ENCODE measurements around the gene RGCC. TPM values are rescaled to one million over a fixed set of nuclear protein-coding genes. Genes with fewer than 3 reads are reported as not detected.
"Not testable (repeated sequence)": the region's sequence is repeated elsewhere in the genome, so short reads cannot be mapped to it uniquely, and the experiment has no call there.

The RGCC gene
- total RNA-seq, result 100 to 1,000 TPM; 163 to 216 (median 185) TPM

DNA sequence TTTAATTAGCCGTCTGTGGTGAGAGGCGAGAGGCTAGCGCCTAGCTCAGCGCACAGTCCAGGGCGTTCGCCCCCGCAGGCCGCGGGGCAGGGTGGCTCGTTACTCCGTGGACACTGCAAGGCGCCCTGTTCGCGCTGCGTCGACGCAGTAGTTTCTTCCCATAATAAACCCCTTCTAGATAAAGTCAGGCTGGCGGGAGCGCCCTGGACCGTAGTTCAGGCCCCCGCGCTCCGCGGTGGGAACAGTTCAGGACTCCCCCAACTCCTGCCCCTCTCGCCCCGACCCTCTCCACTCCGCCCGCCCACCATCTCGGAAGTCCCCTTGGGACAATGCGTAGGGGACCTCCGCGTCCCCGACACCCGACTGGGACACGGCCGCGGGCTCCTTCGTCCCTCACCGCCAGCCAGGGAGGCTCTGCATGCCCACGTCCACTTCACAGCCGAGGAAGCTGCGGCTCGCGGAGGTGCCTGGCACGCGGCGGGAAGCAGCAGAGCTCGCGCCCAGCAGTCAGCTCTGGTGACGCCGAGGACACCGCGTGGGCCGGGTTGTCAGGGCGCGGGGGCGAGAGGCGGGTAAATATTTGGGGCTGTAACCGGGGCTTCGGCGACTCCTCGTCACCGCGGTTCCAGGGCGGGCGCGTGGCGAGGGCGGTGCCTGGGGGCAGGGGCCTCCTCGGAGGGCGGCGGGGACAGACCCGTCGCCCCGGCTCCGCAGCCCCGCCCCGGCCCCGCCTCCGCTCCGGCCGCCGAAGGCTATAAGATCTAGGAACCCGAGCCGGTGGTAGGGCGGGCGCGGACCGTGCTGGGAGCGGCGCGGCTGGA, at the start of gene RGCC:
TSS of gene RGCC (plus strand) at position 783 of the 821 bp plus-strand sequence. CDS start 158 bp downstream, outside the sequence.
- Mint-ChIP-seq H3K36me3 (ENCODE audit: insufficient read depth) (peaks cover 24% of the 10 kb centered on the region), H3K9me3 (peaks cover 8% of the 10 kb centered on the region), H3K4me1 (ENCODE audit: low read depth) (peaks cover 49% of the 10 kb centered on the region), H3K27me3 (ENCODE audit: low read depth) (peaks cover 3% of the 10 kb centered on the region), H3K4me3 (peak within 1 kb of the TSS; percentile 94)
- ATAC-seq, result peak; percentile 80 to 81
- peak; percentile 95 for DNase-seq

DNA sequence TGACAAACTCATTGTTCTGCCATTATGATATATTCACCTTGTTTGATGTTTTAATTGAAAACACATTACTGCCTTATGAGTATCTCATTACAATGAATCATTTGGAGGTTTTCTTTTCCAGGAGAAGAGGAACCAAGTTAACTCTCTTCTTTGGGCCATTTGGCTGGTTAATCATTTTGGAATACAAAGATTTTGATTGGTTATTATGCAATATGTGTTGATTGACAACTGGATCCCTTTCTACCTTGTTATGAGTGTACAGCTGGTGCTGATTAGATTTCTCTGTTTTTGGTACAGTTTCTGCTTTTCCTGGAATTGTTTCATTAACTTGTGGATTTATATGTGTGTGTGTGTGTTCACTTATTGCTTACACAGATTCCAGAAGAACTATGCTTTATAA, 49.2 kb upstream of the RGCC start:
- Mint-ChIP-seq H3K4me3 (no peak overlapping the region), H3K27me3 (ENCODE audit: low read depth) (no peaks in the 10 kb centered on the region), H3K9me3 (no peaks in the 10 kb centered on the region), H3K36me3 (ENCODE audit: insufficient read depth) (no peaks in the 10 kb centered on the region), H3K4me1 (ENCODE audit: low read depth) (no peaks in the 10 kb centered on the region)
- DNase-seq, result no peak
- no peak for ATAC-seq

GRCh38 chr13:41408746-41409145, 48.6 kb upstream of the RGCC start:
- Mint-ChIP-seq H3K36me3 (ENCODE audit: insufficient read depth) (no peaks in the 10 kb centered on the region), H3K4me3 (no peak overlapping the region), H3K9me3 (no peaks in the 10 kb centered on the region), H3K27me3 (ENCODE audit: low read depth) (no peaks in the 10 kb centered on the region), H3K4me1 (ENCODE audit: low read depth) (no peaks in the 10 kb centered on the region)
- DNase-seq (no peak), ATAC-seq (no peak)

DNA sequence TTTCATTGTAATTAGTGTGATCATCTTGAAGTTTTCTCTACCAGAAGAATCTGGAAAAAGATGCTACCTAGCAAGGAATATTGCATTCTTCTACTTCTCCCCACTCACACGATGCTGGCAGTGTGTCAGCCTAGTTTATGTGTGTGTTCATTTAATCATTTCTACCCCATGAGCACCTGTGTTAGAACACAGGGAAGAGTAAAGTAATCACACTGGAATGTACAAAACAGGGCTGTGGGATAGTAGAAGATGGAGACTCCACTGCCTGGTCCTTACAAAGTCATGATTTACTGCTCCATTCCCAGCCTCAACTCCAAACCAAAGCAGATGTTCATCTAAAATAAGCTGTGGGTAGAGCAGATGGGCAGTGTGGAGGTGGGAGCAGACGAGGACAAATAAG, 47.7 kb upstream of the RGCC start:
- no peak for ATAC-seq
- DNase-seq, result no peak
- Mint-ChIP-seq H3K36me3 (ENCODE audit: insufficient read depth) (no peaks in the 10 kb centered on the region), H3K9me3 (no peaks in the 10 kb centered on the region), H3K27me3 (ENCODE audit: low read depth) (no peaks in the 10 kb centered on the region), H3K4me3 (no peak overlapping the region), H3K4me1 (ENCODE audit: low read depth) (no peaks in the 10 kb centered on the region)

- DNase-seq (no peak), ATAC-seq (no peak)
- Mint-ChIP-seq H3K36me3 (ENCODE audit: insufficient read depth) (no peaks in the 10 kb centered on the region), H3K27me3 (ENCODE audit: low read depth) (no peaks in the 10 kb centered on the region), H3K4me3 (no peak overlapping the region), H3K4me1 (ENCODE audit: low read depth) (no peaks in the 10 kb centered on the region), H3K9me3 (no peaks in the 10 kb centered on the region)
Observed at GRCh38 chr13:41411060-41411459, 46.3 kb upstream of the RGCC start.

DNA sequence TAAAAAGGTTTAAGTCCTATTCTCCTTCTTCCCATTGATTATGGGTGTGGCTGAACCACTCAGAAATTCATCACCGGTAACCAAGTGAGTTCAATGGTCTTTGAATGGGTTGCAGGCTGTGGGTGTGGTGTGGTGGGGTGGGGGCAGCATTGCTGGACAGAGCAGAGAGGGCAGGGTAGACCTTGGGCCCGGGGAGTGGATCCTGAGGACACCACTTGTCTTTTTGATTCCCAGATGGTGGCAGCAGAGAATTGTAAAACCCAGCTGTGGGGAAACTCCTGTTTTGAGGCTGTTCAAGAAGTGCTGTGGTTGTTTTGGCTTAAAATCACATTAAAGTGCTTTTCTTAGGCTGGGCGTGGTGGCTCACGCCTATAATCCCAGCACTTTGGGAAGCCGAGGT, 45.8 kb upstream of the RGCC start:
- Mint-ChIP-seq H3K4me3 (no peak overlapping the region), H3K4me1 (ENCODE audit: low read depth) (no peaks in the 10 kb centered on the region), H3K36me3 (ENCODE audit: insufficient read depth) (no peaks in the 10 kb centered on the region), H3K9me3 (no peaks in the 10 kb centered on the region), H3K27me3 (ENCODE audit: low read depth) (no peaks in the 10 kb centered on the region)
- ATAC-seq (peak in 1 of 2 donors; percentile 46), DNase-seq (no peak)

GRCh38 chr13:41413872-41414271, 43.5 kb upstream of the RGCC start:
- ATAC-seq (no peak), DNase-seq (no peak)
- Mint-ChIP-seq H3K4me1 (ENCODE audit: low read depth) (no peaks in the 10 kb centered on the region), H3K9me3 (no peaks in the 10 kb centered on the region), H3K4me3 (no peak overlapping the region), H3K36me3 (ENCODE audit: insufficient read depth) (no peaks in the 10 kb centered on the region), H3K27me3 (ENCODE audit: low read depth) (no peaks in the 10 kb centered on the region)

GRCh38 chr13:41416276-41416675, 41.1 kb upstream of the RGCC start:
- no peaks in the 10 kb centered on the region for H3K9me3 Mint-ChIP-seq
- ATAC-seq (no peak), DNase-seq (no peak)
- H3K27me3 Mint-ChIP-seq (ENCODE audit: low read depth), result no peaks in the 10 kb centered on the region
- no peaks in the 10 kb centered on the region for H3K36me3 Mint-ChIP-seq (ENCODE audit: insufficient read depth)
- H3K4me1 Mint-ChIP-seq (ENCODE audit: low read depth), result no peaks in the 10 kb centered on the region
- H3K4me3 Mint-ChIP-seq, result no peak overlapping the region

DNA sequence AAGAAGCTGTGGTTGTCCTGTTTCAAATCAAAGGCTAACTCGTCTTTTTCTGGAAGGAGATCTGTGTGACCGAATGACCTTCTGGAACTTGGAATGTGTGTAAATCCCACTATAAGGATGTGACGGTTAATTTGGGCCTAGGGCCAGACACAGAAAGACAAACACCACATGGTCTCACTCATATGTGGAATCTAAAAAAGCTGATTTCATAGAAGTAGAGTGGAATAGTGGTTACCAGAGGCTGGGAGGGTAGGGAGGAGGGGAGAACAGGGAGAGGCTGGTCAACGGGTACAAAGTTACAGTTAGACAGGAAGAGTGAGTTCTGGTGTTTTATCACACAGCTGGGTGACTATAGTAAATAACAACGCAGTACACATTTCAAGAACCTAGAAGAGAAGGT, 39.3 kb upstream of the RGCC start:
- H3K9me3 Mint-ChIP-seq, result no peaks in the 10 kb centered on the region
- no peaks in the 10 kb centered on the region for H3K4me1 Mint-ChIP-seq (ENCODE audit: low read depth)
- ATAC-seq (no peak), DNase-seq (no peak)
- H3K27me3 Mint-ChIP-seq (ENCODE audit: low read depth), result no peaks in the 10 kb centered on the region
- H3K4me3 Mint-ChIP-seq, result no peak overlapping the region
- no peaks in the 10 kb centered on the region for H3K36me3 Mint-ChIP-seq (ENCODE audit: insufficient read depth)

DNA sequence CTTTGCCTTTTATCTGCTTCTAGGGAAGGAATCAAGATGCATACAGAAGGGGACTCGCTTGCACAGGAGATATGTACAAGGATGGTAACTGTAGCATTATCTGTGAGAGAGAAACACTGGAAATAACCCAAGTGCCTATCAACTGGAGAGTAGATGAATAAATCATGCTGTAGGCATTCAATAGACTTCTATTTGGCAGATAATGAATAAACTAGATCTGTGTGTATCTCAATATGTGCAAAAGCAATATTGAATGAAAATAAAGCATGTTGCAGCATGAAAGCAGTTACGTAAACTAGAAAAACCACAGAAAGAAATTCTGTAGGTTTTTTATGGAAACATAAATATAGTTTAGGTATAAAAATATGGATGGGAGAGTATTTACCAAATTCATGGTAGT, 38.6 kb upstream of the RGCC start:
- ATAC-seq (no peak), DNase-seq (no peak)
- no peaks in the 10 kb centered on the region for H3K27me3 Mint-ChIP-seq (ENCODE audit: low read depth)
- no peaks in the 10 kb centered on the region for H3K4me1 Mint-ChIP-seq (ENCODE audit: low read depth)
- no peaks in the 10 kb centered on the region for H3K36me3 Mint-ChIP-seq (ENCODE audit: insufficient read depth)
- H3K4me3 Mint-ChIP-seq, result no peak overlapping the region
- no peaks in the 10 kb centered on the region for H3K9me3 Mint-ChIP-seq

- Mint-ChIP-seq H3K36me3 (ENCODE audit: insufficient read depth) (no peaks in the 10 kb centered on the region), H3K27me3 (ENCODE audit: low read depth) (no peaks in the 10 kb centered on the region), H3K4me1 (ENCODE audit: low read depth) (no peaks in the 10 kb centered on the region), H3K9me3 (no peaks in the 10 kb centered on the region), H3K4me3 (no peak overlapping the region)
- ATAC-seq, result no peak
- no peak for DNase-seq
Observed at GRCh38 chr13:41419206-41419605, 38.1 kb upstream of the RGCC start.

DNA sequence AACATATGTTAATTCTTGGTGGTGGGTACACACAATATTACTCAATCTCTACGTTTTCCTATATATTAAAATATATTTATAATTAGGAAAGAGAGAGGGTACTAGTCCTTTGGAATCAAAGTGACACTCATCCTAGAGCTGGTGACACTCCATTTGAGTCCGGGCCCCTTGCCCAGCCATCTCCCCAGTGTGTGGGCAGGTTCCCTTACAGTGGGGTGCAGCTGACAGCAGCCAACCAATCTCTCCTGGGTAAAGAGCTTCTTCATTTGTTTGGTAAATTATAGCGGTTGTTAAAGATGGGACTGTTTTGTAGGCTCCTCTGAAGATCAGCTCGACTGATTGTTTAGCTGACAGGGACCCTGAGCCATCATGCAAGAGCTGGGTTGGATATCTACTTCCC, 37.2 kb upstream of the RGCC start:
- DNase-seq (no peak), ATAC-seq (no peak)
- no peaks in the 10 kb centered on the region for H3K36me3 Mint-ChIP-seq (ENCODE audit: insufficient read depth)
- no peak overlapping the region for H3K4me3 Mint-ChIP-seq
- H3K4me1 Mint-ChIP-seq (ENCODE audit: low read depth), result no peaks in the 10 kb centered on the region
- no peaks in the 10 kb centered on the region for H3K27me3 Mint-ChIP-seq (ENCODE audit: low read depth)
- no peaks in the 10 kb centered on the region for H3K9me3 Mint-ChIP-seq

DNA sequence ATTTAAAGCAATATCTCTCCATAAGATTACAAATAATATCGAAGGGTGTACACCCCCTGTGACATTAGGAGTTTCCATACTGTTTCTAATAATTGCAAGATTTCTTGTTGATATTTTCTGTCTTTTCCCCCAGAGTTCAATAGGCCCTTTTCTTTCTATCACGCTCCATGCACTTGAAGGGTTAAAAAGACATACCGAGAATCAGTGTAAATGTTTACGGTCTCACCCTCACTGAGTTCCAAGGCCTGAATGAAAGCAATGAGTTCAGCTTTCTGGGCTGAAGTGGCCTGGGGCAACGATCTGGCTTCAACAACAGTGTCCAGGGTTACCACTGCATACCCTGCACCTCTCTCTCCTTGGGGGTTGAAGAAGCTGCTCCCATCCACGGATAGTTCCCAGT, 36.0 kb upstream of the RGCC start:
- ATAC-seq; H3K4me1 Mint-ChIP-seq (ENCODE audit: low read depth); DNase-seq; H3K4me3 Mint-ChIP-seq; H3K36me3 Mint-ChIP-seq (ENCODE audit: insufficient read depth); H3K27me3 Mint-ChIP-seq (ENCODE audit: low read depth); H3K9me3 Mint-ChIP-seq: not testable (repeated sequence)

DNA sequence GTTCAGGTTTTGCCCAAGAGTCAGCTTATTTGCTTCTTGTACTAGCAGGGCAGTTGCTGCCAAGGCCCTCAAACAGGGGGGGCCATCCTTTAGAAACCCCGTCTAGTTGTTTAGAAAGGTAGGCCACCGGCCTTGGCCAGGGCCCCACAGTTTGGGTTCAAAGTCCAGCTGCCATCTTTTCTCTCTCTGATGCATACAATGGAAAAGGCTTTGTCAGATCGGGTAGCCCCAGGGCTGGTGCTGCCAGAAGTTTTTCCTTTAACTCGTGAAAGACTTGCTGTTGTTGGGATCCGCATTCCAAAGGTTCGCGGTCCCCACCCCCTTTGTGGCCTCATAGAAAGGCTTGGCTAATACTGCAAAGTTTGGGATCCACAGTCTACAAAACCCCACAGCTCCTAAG, 35.4 kb upstream of the RGCC start:
- ATAC-seq; H3K36me3 Mint-ChIP-seq (ENCODE audit: insufficient read depth); H3K27me3 Mint-ChIP-seq (ENCODE audit: low read depth); H3K9me3 Mint-ChIP-seq; DNase-seq; H3K4me1 Mint-ChIP-seq (ENCODE audit: low read depth); H3K4me3 Mint-ChIP-seq: not testable (repeated sequence)

- H3K4me1 Mint-ChIP-seq (ENCODE audit: low read depth); H3K27me3 Mint-ChIP-seq (ENCODE audit: low read depth); H3K9me3 Mint-ChIP-seq; DNase-seq; ATAC-seq; H3K4me3 Mint-ChIP-seq; H3K36me3 Mint-ChIP-seq (ENCODE audit: insufficient read depth): not testable (repeated sequence)
Observed at GRCh38 chr13:41423259-41423658, 34.1 kb upstream of the RGCC start.

All from activated T-cell treated with anti-CD3 and anti-CD28 coated beads, Interleukin-2, amount 50 U/mL, for 4 hours (primary cell).